GM12873 (cell line): ENCODE measurements around the gene STPG2.

Experiments used
- TF ChIP-seq, protein P1 (sequence below): IDR thresholded peaks from 2 replicates; pipeline ENCODE4 v1.5.1; 2012; ENCODE audit warnings: low read depth, mild to moderate bottlenecking, moderate library complexity, low read length, control low read depth; ENCODE audit not compliant: insufficient read depth; ENCODE audit errors: missing control alignments

STPG2 gene

DNA sequence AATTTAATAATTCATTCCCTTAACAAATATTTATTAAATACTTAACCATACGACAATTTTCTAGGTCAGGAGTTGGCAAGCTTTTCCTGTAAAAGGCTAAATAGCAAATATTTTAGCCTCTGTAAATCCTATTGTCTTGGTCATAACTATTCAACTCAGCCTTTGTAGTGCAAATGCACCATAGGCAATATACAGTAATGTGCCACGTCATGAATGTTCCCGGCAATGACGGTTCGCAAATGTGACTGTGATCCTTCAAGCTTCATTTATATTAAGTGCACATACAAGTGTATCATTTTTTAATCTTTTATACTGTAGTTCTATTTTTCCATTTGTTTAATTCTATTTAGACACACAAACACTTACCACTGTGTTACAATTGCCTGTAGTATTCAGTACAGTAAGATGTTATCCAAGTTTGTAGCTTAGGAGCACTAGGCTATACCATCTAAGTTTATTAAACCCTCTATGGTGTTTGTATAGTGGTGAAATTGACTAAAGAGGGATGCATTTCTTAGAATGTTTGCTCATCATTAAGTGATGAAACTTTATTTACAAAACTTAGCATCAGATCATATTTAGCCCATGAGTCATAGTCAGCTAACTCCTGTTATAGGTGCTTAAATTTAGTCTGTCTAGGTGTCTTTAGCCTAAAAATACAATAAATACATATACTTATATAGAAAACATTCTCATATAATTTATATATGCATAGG lies 553.6 kb downstream of the STPG2 start:
- TF ChIP-seq, protein P1, sequence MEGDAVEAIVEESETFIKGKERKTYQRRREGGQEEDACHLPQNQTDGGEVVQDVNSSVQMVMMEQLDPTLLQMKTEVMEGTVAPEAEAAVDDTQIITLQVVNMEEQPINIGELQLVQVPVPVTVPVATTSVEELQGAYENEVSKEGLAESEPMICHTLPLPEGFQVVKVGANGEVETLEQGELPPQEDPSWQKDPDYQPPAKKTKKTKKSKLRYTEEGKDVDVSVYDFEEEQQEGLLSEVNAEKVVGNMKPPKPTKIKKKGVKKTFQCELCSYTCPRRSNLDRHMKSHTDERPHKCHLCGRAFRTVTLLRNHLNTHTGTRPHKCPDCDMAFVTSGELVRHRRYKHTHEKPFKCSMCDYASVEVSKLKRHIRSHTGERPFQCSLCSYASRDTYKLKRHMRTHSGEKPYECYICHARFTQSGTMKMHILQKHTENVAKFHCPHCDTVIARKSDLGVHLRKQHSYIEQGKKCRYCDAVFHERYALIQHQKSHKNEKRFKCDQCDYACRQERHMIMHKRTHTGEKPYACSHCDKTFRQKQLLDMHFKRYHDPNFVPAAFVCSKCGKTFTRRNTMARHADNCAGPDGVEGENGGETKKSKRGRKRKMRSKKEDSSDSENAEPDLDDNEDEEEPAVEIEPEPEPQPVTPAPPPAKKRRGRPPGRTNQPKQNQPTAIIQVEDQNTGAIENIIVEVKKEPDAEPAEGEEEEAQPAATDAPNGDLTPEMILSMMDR = no peak

DNA sequence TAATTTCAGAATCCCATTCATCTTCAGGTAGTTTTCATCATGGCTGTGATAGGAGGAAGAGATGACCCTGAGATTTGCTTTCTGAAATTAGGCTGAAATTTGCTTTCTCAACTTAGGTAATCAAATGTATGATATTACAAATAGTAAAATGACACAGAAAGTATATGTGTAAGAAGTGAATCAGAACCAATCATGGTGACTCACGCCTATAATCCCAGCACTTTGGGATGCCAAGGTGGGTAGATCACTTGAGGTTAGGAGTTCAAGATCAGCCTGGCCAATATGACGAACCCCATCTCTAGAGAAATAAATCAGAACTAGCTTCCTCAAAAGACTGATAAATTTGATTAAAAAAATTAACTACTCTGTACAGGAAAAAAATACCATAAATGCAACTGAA lies 555.4 kb downstream of the STPG2 start:
- TF ChIP-seq, protein P1 = no peak

DNA sequence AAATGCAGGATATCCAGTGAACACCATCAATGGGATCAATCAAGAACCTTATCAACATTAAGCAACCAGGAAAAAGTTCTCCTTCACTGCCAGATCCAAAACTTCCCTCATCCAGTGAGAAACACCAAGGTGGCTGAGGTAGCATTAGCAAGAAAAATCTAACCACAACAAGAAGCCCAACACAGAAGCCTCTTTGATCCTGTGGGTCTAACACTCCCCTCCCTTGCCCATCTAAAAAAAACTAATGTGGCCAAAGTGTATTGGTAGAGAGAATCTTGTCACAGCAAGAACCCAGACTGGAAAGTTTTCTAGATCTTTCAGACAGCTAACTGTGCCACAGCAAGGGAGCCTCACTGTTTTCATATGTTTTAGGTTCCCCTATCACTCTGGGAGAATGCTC lies 558.0 kb downstream of the STPG2 start:
- TF ChIP-seq, protein P1 = no peak

DNA sequence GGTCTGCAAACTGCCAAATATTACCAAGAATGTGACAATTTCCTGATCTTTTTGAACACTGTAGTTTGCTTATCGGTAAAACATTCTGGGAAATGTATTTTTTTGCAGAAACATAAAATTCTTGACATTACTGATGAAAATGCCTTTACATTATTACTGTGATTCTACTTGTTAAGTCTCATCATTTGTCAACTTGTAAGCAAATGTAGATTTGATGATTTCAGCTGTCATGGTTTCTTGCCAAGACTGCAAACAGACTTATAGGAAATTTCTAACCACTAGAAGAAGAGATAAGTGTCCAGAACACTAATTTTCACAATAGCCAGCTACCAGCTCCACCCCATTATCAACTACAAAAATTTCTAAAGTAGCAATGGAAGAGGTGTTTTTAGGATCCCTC lies 560.4 kb downstream of the STPG2 start:
- TF ChIP-seq, protein P1 = no peak

DNA sequence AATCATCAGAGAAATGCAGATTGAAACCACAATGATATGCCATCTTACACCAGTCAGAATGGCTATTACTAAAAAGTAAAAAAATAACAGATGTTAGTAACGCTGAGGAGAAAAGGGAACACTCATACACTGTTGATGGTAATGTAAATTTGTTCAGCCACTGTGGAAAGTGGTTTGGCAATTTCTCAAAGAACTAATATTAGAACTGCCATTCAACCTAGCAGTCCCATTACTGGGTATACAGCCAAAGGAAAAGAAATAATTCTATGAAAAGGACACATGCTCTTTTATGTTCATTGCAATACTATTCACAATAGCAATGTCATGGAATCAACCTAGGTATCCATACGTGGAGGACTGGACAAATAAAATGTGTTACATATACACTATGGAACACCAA lies 566.3 kb downstream of the STPG2 start:
- TF ChIP-seq, protein P1 = no peak

DNA sequence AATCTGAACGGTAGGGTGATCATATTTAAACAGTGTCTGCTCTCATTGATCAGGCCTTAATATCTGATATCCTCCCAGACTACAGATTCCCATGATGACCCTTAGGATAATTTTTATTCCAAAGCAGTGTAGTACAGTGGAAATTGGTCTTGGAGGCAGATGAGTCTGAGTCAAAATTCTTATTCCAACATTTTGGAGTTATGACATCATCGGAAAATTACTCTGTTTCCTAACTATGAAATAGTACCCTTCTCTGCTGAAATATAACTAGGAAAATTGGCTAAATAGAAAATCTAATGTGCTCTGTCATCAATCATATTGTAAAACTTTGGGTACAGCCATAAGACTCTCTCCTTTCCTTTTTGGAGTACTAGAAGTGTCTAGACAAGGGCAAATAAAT lies 583.3 kb downstream of the STPG2 start:
- TF ChIP-seq, protein P1 = no peak

DNA sequence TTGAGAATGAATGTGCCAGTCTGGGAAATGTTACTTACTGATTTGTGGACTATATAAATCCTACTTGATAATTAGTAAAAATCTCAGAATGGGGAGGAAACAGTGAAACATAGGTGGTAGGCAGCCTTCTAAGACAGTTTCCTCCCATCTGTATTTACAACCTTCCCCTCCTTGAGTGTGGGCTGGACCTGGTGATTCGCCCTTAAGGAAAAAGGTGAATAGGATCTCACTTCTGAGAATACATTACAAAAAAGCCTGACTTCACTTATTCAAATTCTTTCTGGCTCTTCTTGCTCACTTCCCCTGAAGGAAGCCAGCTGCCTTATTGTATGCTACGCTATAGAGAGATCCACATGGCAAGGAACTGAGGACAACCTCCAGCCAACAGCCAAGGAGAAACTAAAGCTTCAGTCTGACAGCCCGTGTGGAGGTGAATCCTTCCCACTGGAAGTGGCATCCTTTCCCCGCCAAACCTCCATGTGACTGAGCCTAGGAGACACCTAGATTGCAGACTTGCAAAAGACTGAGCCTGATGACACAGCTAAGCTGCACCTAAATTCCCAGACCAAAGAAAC lies 585.0 kb downstream of the STPG2 start:
- TF ChIP-seq, protein P1 = no peak
